BLaER1 (cell line): ENCODE results near the gene EIF4H.
A peak's percentile ranks its signal among the peaks of the same experiment; 100 is the strongest.

Experiments used
- H3K27ac ChIP-seq: shearing (Covaris generic); formaldehyde crosslinking; 2 replicates; pipeline ENCODE4 v1.8.1; 2022
- H3K27me3 ChIP-seq: shearing (Covaris generic); formaldehyde crosslinking; 2 replicates; pipeline ENCODE4 v1.8.1; 2022
- H3K36me3 ChIP-seq: shearing (Covaris generic); formaldehyde crosslinking; 2 replicates; pipeline ENCODE4 v1.8.1; 2022
- H3K4me1 ChIP-seq: shearing (Covaris generic); formaldehyde crosslinking; 2 replicates; pipeline ENCODE4 v1.8.1; 2022
- H3K4me2 ChIP-seq: shearing (Covaris generic); formaldehyde crosslinking; 2 replicates; pipeline ENCODE4 v1.8.1; 2022
- H3K4me3 ChIP-seq: shearing (Covaris generic); formaldehyde crosslinking; 2 replicates; pipeline ENCODE4 v1.8.1; 2022
- H3K9ac ChIP-seq: shearing (Covaris generic); formaldehyde crosslinking; 2 replicates; pipeline ENCODE4 v1.8.1; 2022
- H3K9me3 ChIP-seq: shearing (Covaris generic); formaldehyde crosslinking; 2 replicates; pipeline ENCODE4 v1.8.1; 2022
- H4K20me1 ChIP-seq: shearing (Covaris generic); formaldehyde crosslinking; 2 replicates; pipeline ENCODE4 v1.8.1; 2022
- Cebpa-rat ChIP-seq: shearing (Covaris generic); IDR thresholded peaks from 2 replicates; pipeline ENCODE4 v1.8.1; 2022

Gene EIF4H

DNA sequence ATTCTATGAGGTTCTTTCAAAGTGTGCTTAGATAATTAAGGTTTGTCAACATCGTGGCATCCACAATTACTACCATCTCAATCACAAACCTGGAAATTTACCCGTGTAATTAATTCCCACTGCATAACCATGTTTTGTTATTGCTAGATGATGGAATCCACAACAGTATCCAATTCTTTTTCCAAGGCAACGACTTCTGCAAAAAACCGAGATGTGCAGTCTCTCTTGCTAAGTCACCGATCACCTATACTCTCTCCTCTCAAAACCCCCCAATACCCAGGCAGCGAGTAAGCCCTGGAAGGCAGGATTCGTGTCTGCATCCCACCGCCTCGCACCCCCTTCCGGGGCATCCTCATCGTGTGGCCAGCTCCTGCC lies 678 bp upstream of the EIF4H start:
- Histone ChIP-seq H4K20me1 (peaks cover 43% of the 10 kb centered on the region), H3K27ac (peak overlapping the region; percentile 99), H3K27me3 (no peaks in the 10 kb centered on the region), H3K36me3 (peaks cover 21% of the 10 kb centered on the region), H3K9ac (peak overlapping the region; percentile 98), H3K4me3 (peak overlapping the region; percentile 93), H3K9me3 (no peaks in the 10 kb centered on the region), H3K4me2 (peak overlapping the region; percentile 83), H3K4me1 (peaks cover 46% of the 10 kb centered on the region)
- no peak for TF ChIP-seq Cebpa-rat

DNA sequence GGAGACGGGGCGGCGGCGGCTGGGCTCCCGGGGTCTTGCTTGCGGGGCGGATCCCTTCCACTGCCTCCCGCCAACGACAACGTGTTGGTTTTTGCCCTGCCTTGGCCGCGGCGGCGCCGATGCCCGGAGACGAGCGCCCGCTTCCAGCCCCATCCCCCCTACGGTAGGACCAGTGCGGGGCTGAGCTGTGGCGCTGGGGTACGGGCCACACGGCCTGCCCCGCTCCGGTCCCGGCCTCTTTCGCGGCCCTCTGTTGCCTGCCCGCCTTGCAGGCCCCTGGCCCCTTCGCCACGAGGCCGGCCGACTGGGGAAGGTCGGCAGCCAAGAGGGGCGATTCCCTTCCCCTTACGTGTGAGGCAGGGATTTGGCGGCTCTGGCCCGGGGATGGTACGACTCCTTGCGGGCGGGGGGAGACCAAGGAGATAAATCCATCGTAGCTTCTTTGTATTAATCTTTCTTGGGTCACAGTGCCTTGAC lies 488 bp downstream of the EIF4H start:
- Histone ChIP-seq H3K4me2 (peak overlapping the region; percentile 94), H3K36me3 (peaks cover 33% of the 10 kb centered on the region), H3K9ac (peak overlapping the region; percentile 98), H4K20me1 (peaks cover 54% of the 10 kb centered on the region), H3K27me3 (no peaks in the 10 kb centered on the region), H3K9me3 (no peaks in the 10 kb centered on the region), H3K4me3 (peak overlapping the region; percentile 93), H3K27ac (peak overlapping the region; percentile 99), H3K4me1 (peaks cover 57% of the 10 kb centered on the region)
- no peak for TF ChIP-seq Cebpa-rat

DNA sequence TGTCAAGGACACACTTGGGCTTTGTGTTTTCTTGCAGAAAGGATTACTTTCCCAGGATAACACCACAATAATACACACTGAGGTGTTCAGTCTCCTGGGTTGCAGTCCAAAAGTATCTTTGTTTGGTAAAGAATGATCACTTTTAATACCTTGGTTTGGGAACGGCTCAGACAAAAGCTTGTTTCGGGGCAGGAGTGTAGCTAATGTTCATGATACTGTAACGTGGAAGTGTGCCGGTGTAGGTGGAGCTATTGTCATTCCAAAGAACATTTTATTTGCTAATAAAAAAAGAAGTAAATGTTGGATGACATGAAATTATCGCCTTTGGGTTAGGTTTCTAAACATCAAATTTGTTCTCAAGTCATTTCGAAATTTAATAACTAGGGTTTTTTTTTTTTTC lies 1.2 kb downstream of the EIF4H start:
- Histone ChIP-seq H3K9ac (peak overlapping the region; percentile 98), H3K36me3 (peaks cover 40% of the 10 kb centered on the region), H3K4me2 (peak overlapping the region; percentile 94), H3K9me3 (no peaks in the 10 kb centered on the region), H3K27ac (peak overlapping the region; percentile 99), H4K20me1 (peaks cover 61% of the 10 kb centered on the region), H3K4me3 (peak overlapping the region; percentile 93), H3K4me1 (peaks cover 64% of the 10 kb centered on the region), H3K27me3 (no peaks in the 10 kb centered on the region)
- TF ChIP-seq Cebpa-rat = no peak

DNA sequence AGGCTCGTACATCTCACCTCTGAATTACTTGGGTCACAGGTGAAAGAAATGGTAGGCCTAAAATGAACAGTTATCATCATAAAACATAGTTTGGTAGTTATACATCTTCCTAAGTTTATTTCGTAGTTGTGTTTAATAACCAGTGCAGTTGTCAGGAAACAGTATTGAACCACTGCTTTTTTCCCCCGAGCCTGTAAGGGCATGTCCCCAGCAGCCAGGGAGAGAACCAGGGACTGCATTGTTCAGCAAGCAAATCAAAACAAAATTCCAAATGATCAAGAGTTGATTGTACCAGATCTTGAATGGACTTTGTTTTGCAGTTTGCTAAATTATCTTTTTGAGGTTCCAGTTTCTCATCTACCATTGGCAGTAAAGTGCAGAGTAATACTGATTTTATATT lies 2.4 kb downstream of the EIF4H start:
- H3K4me3 ChIP-seq = peak overlapping the region; percentile 1; the same call in 1 of the 2 replicates

DNA sequence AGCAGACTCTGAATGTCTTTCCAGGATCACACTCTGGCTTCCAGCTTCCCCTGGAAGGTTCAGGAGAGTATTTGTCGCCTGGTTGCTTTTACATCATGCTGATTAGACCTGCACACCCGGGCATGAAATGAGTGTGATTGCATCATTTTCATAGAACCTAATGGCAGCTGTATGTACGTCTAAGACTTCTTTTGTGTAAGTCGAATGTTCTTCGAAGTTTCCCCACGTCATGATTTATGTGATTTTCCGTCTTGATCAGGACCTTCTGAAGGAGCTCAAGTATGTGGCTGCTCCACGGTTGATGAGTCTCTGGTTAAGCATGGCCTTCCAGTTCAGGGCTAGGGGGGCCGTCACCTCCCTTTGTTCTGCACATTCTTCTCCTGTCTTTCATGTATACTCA lies 4.5 kb downstream of the EIF4H start:
- H4K20me1 ChIP-seq = peaks cover 94% of the 10 kb centered on the region
- peak overlapping the region; percentile 94 for H3K4me2 ChIP-seq
- TF ChIP-seq Cebpa-rat = peak; percentile 60; the same call in 1 of the 2 replicates
- H3K4me3 ChIP-seq = no peak overlapping the region
- peak overlapping the region; percentile 46; the same call in 1 of the 2 replicates for H3K9ac ChIP-seq
- no peaks in the 10 kb centered on the region for H3K9me3 ChIP-seq
- H3K27me3 ChIP-seq = no peaks in the 10 kb centered on the region
- H3K27ac ChIP-seq = peak overlapping the region; percentile 28
- peaks cover 69% of the 10 kb centered on the region for H3K36me3 ChIP-seq
- H3K4me1 ChIP-seq = peaks cover 80% of the 10 kb centered on the region

More for the DNA sequence above, 2.4 kb downstream of the EIF4H start:
- Histone ChIP-seq H3K27me3 (no peaks in the 10 kb centered on the region), H3K4me2 (peak overlapping the region; percentile 94), H3K9me3 (no peaks in the 10 kb centered on the region), H4K20me1 (peaks cover 73% of the 10 kb centered on the region), H3K9ac (peak overlapping the region; percentile 98; the same call in 1 of the 2 replicates), H3K27ac (0 out of 2 replicates have a peak overlapping the region, but pooled peaks have one; percentile 7), H3K4me1 (peaks cover 71% of the 10 kb centered on the region), H3K36me3 (peaks cover 51% of the 10 kb centered on the region)
- TF ChIP-seq Cebpa-rat = no peak

DNA sequence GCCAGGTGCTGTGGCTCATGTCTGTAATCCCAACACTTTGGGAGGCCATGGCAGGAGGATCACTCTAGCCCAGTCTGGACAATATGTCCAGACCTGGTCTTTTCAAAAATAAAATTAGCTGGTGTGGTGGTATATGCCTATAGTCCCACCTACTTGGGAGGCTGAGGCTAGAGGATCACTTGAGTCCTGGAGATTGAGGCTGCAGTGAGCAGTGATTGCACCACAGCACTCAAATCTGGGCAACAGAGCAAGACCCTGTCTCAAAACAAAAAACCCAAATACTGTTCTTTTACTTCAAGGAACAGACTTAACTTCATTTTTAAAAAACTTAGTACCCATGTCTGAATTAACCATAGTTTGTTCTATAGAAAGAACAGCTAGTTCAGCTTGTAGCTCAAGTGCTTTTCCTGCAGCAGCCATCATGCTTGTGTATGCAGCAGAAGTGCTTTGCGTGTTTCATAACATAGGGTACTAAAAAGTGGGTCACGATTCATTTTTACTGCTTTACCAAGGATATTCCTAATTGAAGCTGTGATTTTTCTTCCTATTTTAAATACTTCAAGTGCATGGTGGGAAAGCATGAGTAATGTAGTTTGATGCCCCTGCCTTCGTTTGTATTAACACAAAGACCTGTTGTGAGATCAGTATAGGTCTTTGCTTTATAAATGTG lies 5.9 kb downstream of the EIF4H start:
- Histone ChIP-seq H3K4me2 (no peak overlapping the region; the same call in 1 of the 2 replicates), H3K9ac (no peak overlapping the region), H3K36me3 (peaks cover 80% of the 10 kb centered on the region), H3K9me3 (no peaks in the 10 kb centered on the region), H3K4me3 (no peak overlapping the region), H3K4me1 (peaks cover 94% of the 10 kb centered on the region), H3K27ac (no peak overlapping the region), H4K20me1 (peaks cover 100% of the 10 kb centered on the region), H3K27me3 (no peaks in the 10 kb centered on the region)
- no peak for TF ChIP-seq Cebpa-rat

DNA sequence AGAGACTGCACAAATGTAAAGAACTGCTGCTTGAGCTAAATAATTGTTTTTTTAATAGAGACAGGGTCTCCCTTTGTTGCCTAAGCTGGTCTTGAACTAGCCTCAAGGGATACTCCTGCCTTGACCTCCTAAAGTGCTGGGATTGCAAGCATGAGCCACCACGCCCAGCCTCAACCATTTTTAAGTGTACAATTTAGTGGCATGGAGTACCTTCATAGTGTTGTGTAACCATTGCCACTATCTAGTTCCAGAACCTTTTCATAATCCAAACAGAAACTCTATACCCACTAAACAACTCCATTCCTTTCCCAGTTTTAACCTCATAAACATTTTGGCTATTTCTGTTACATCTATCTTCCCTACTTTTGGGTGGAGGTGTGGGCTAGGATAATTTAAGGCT lies 6.7 kb downstream of the EIF4H start:
- H3K27ac ChIP-seq = no peak overlapping the region
- H3K4me1 ChIP-seq = peaks cover 95% of the 10 kb centered on the region
- H3K4me2 ChIP-seq = no peak overlapping the region
- H3K36me3 ChIP-seq = peaks cover 87% of the 10 kb centered on the region
- H3K27me3 ChIP-seq = no peaks in the 10 kb centered on the region
- TF ChIP-seq Cebpa-rat = no peak
- H3K9me3 ChIP-seq = no peaks in the 10 kb centered on the region
- peaks cover 100% of the 10 kb centered on the region for H4K20me1 ChIP-seq
- H3K4me3 ChIP-seq = no peak overlapping the region
- H3K9ac ChIP-seq = no peak overlapping the region

DNA sequence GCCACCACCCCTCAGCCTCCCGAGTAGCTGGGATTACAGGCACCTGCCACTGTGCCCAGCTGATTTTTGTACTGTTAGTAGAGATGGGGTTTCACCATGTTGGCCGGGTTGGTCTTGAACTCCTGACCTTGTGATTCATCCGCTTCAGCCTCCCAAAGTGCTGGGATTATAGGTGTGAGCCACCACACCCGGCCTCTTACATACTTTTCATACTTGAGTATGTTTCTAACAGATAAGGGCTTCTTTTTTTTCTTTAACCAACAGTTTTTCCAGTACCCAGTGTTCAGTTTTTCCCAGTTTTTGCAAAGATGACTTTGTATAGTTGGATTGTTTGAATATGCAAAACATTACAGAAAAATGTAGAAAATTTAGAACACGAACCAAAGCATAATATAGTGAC lies 7.7 kb downstream of the EIF4H start:
- no peak overlapping the region for H3K27ac ChIP-seq
- H4K20me1 ChIP-seq = peaks cover 100% of the 10 kb centered on the region
- no peaks in the 10 kb centered on the region for H3K27me3 ChIP-seq
- no peak overlapping the region for H3K9ac ChIP-seq
- no peak overlapping the region for H3K4me3 ChIP-seq
- H3K9me3 ChIP-seq = no peaks in the 10 kb centered on the region
- peaks cover 88% of the 10 kb centered on the region for H3K36me3 ChIP-seq
- no peak overlapping the region for H3K4me2 ChIP-seq
- H3K4me1 ChIP-seq = peaks cover 92% of the 10 kb centered on the region
- TF ChIP-seq Cebpa-rat = no peak

DNA sequence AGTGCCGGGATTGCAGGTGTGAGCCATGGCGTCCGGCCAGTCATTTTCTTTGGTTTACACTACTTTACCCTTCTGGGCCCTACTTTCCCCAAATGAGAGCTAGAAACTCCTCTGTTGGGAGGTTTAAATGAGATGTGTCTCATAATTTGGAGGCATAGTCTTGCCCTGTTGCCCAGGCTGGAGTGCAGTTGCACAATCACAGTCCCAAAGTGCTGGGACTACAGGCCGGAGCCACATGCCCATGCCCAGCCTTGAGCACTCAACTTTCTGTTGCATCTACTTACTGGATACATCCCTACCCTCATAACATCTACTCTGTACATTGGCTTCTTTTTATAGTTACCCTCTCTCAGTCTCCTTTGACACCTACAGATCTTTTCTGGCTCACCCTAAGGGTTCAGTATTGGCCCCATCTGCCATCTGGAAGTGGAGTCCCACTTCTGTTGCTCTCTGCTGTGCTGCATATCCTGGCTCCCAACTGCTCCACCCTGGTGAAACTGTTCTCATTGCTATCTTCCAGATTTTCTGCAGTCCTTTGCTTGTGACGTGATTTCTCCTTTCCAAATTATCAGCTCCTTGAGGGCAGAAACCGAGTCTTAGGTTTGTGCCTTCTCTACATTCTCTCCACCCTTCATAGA lies 8.4 kb downstream of the EIF4H start:
- Histone ChIP-seq H4K20me1 (peaks cover 100% of the 10 kb centered on the region), H3K4me1 (peaks cover 84% of the 10 kb centered on the region), H3K4me3 (no peak overlapping the region), H3K9me3 (no peaks in the 10 kb centered on the region), H3K27ac (peak overlapping the region; percentile 4; the same call in 1 of the 2 replicates), H3K9ac (no peak overlapping the region), H3K27me3 (no peaks in the 10 kb centered on the region), H3K4me2 (peak overlapping the region; percentile 21; the same call in 1 of the 2 replicates), H3K36me3 (peaks cover 90% of the 10 kb centered on the region)
- TF ChIP-seq Cebpa-rat = no peak

DNA sequence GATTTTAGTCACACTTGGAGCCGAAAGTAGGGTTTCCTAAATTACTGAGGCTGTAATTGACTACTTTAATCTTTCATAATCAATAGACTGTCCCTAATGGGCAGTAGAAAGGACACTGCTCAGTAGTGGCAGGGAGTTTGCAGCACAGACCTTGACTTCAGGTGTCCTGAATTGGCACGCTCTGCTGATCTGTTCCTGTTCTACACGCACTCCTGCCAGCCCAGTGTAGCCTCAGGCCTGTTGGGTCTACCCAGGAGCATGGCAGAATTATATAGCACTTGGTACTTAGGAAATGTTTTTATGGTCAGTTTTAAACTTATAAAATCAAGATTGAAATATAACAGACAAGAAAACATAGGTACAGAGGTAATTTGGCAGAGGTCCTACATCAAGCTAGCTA lies 9.0 kb downstream of the EIF4H start:
- H3K9ac ChIP-seq = no peak overlapping the region
- no peak for TF ChIP-seq Cebpa-rat
- H3K27me3 ChIP-seq = no peaks in the 10 kb centered on the region
- 0 out of 2 replicates have a peak overlapping the region, but pooled peaks have one; percentile 4 for H3K27ac ChIP-seq
- H3K4me2 ChIP-seq = peak overlapping the region; percentile 21; the same call in 1 of the 2 replicates
- H3K4me3 ChIP-seq = no peak overlapping the region
- peaks cover 100% of the 10 kb centered on the region for H4K20me1 ChIP-seq
- peaks cover 78% of the 10 kb centered on the region for H3K4me1 ChIP-seq
- H3K36me3 ChIP-seq = peaks cover 90% of the 10 kb centered on the region
- H3K9me3 ChIP-seq = no peaks in the 10 kb centered on the region
